ENCODE measurements around the gene OGFOD3. TPM values are rescaled to one million over a fixed set of nuclear protein-coding genes. Genes with fewer than 3 reads are reported as not detected.
A peak's percentile ranks its signal among the peaks of the same experiment; 100 is the strongest.

OGFOD3 gene
- total RNA-seq, 4 donors from 2014 or later, result 22.9 to 31.6 (median 28.6) TPM

- DNase-seq (ENCODE audit: low spot score) (no peak), ATAC-seq (ENCODE audit: low FRiP score) (no peak)
- TF ChIP-seq CTCF (IDR thresholded peaks at IDR 0.05), result no peak
These were observed 11.4 kb upstream of the OGFOD3 start for GRCh38 chr17:82429824-82430223.

GRCh38 chr17:82428546-82428945 lies 10.2 kb upstream of the OGFOD3 start:
- TF ChIP-seq CTCF (IDR thresholded peaks at IDR 0.05), result no peak
- DNase-seq (ENCODE audit: low spot score) (no peak), ATAC-seq (ENCODE audit: low FRiP score) (no peak)

GRCh38 chr17:82424863-82425159 lies 6.4 kb upstream of the OGFOD3 start:
- DNase-seq (ENCODE audit: low spot score) (no peak), ATAC-seq (ENCODE audit: low FRiP score) (no peak)
- TF ChIP-seq CTCF (IDR thresholded peaks at IDR 0.05), result no peak

GRCh38 chr17:82424001-82424862 lies 5.8 kb upstream of the OGFOD3 start:
- DNase-seq (ENCODE audit: low spot score), result no peak
- TF ChIP-seq CTCF (IDR thresholded peaks at IDR 0.05), result peak in 1 of 3 donors; percentile 56
- no peak for ATAC-seq (ENCODE audit: low FRiP score)

GRCh38 chr17:82419540-82419939 lies 1.2 kb upstream of the OGFOD3 start:
- DNase-seq (ENCODE audit: low spot score), result no peak
- no peak for TF ChIP-seq CTCF (IDR thresholded peaks at IDR 0.05)
- ATAC-seq (ENCODE audit: low FRiP score), result no peak

- no peak for TF ChIP-seq CTCF (IDR thresholded peaks at IDR 0.05)
- no peak for DNase-seq (ENCODE audit: low spot score)
- ATAC-seq (ENCODE audit: low FRiP score), result no peak
These were observed 1.6 kb downstream of the OGFOD3 start for GRCh38 chr17:82416771-82417170.

- DNase-seq (ENCODE audit: low spot score) (no peak), ATAC-seq (ENCODE audit: low FRiP score) (no peak)
- TF ChIP-seq CTCF (IDR thresholded peaks at IDR 0.05), result no peak
These were observed 2.1 kb downstream of the OGFOD3 start for GRCh38 chr17:82416264-82416663.

All from omental fat pad (tissue), 4 donors.